Right hindlimb (tissue), 1 donor: ENCODE results near the gene UBE2G2.
"Not testable (repeated sequence)": the region's sequence is repeated elsewhere in the genome, so short reads cannot be mapped to it uniquely, and the experiment has no call there.

Source experiments
- DNase-seq: peaks from one replicate; pipeline ENCODE4 v3.0.0-alpha.2; 2018

Gene UBE2G2

DNA sequence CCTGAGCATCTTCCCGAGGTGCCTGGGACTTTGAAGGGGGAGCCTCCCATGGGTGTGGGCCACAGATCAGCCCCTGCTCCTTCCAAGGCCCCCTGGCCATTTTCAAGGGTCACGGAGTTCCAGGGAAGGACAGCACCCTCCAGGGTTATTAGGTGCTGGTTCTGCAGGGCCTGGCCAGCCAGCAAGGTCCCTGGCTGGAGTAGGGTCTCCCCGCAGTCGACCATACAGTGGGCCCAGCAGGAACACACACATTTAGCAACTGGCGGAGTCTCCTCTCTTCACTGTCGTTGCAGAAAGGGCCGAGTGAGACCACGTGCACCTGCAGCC is 34.0 kb upstream of the UBE2G2 start:
- DNase-seq = no peak

DNA sequence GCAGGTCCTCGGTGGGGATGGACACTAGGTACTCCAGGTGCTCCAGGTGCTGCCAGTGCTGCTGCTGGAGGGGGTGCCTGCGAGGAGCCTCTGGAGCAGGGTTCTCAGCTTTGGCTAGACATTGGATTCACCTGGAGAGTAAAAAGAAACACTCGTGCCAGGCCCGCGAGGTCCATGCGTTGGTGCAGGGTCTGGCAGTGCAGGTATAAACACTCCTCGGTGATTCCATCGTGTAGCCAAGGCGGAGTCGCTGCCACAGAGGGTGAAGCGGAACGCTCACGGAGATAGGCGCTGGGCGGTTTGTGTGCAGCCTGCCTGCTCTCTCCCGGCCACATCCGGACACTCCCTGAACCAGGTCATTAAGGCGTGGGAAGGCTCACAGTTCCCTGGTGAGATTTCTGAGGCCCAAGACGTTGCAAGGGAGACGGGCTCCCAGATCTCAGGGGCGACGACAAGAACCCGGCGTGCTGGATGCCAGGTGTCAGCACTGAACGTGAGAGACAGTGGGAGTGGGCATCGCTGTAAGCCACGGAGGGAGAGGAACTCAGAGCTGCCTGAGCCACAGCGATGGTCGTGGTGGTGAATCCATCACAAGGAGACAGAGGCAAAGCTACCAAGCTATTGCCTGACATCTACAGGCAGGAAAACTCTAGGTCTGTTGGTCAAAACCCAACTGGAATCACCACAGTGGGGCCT is 33.5 kb upstream of the UBE2G2 start:
- no peak for DNase-seq

DNA sequence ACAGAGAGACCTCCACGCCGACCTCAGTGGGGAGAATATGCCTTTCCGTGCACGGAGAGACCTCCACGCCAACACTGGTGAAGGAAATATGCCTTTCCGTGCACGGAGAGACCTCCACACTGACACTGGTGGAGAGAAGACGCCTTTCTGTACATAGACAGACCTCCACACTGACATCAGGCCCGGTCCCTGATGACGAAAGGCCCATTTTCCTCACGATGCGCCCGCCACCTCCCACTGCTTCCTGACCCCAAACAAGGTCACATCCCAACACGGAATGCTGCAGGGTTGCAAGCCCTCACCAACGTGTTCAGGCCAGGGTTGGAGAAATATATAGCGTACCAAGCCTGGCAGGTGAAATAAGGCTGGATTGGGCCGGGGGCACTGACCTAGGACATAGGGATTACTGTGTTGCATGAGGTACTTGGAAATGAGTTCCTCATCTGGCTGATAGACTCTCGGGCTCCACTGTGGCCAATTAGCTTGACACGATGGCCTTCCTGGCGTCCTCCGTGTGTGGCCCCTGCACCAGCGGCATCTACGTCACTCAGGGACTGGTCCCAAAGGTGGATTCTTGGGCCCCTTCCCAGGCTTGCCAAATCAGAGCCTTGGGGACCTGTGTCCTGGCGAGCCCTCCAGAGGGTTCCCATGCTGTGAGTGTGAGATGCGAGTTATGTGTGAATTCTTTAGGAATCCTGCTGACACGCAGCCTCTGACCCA is 32.8 kb upstream of the UBE2G2 start:
- no peak for DNase-seq

DNA sequence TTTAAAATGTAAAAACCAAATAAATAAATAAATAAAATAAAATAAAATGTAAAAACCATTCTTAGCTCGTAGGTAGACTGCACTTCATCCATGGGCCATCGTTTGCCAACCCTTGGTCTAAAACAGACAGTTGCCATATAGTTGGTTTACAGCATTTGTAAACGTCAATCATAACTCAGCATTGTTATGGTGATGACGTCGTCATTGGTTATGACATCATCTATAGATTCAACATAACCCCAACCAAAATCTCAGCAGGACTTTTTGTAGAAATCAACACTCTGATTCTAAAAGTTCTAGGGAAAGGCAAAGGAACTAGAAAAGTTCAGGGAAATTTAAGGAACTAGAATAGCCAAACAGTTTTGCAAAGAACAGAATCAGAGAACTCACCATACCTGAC is 32.0 kb upstream of the UBE2G2 start:
- DNase-seq = no peak

GRCh38 chr21:44832516-44833255 is 31.1 kb upstream of the UBE2G2 start:
- DNase-seq = not testable (repeated sequence)

- DNase-seq = no peak
Observed at GRCh38 chr21:44831227-44831860, 29.7 kb upstream of the UBE2G2 start.

- no peak for DNase-seq
Observed at GRCh38 chr21:44829507-44830092, 28.0 kb upstream of the UBE2G2 start.

- no peak for DNase-seq
Observed at GRCh38 chr21:44828362-44829056, 26.9 kb upstream of the UBE2G2 start.

GRCh38 chr21:44823179-44823660 is 21.6 kb upstream of the UBE2G2 start:
- no peak for DNase-seq

- DNase-seq = no peak
Observed at GRCh38 chr21:44822484-44823178, 21.0 kb upstream of the UBE2G2 start.

GRCh38 chr21:44820851-44821250 is 19.2 kb upstream of the UBE2G2 start:
- no peak for DNase-seq

- DNase-seq = no peak
Observed at GRCh38 chr21:44819283-44820243, 17.9 kb upstream of the UBE2G2 start.

DNA sequence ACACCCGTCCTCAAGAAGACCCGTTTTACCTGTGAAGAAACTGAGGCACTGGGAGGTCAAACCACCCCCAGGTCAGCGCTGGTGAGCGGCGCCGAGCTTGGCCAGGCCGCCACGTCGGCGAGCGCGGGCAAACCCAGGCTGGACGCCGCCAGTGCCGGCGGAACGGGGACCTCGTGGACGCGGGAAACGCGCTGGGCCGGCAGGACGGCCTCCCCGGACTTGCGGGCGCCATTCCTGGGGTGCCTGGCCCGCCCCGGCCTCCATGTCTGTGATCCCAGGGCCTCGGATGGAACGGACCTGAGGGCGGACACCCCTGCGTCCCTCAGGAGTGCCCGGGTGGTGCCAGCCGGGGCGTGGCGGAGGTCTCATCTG is 17.0 kb upstream of the UBE2G2 start:
- no peak for DNase-seq

DNA sequence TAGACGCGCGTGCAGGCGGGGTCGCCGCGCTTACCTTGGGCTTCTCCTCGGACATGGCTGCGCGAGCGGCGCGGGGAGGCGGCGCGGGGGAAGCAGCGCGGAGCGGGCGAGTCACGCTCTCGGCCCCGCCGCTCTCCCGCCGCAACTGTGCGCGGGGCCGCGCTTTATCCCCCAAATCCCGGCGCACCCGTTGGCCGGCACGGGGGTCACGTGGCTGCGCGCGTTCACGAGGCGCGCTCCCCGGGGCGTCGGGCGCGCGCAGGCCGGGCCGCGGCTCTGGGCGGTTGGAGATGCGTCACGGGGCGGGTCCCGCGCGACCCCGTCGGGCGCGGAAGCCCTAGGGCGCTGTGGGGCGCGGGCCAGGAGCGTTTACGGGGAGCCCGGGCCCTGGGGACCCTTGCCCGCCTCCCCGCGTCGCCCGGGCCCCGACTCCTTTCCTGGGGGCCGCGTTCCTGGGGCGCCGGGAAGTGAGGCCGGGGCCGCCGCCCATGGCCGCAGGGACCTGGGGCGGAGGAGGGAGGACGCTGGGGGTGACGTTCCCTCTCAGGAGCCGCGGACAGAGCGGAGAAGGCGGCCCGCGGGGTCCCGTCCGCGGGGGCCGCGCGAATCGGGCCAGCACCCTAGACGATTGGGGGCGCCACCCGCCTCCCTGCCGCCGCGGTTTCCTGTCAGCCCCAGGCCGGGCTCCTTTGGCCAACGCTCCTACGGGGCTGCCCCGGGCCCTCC is 16.5 kb upstream of the UBE2G2 start, which contains the start of gene SUMO3:
TSS of gene SUMO3 (minus strand) at position 149 of the 726 bp plus-strand sequence. CDS start at position 55, 94 bp downstream.
- DNase-seq = peak; percentile 88

- DNase-seq = peak; percentile 91
Observed at GRCh38 chr21:44817506-44817880, 15.9 kb upstream of the UBE2G2 start.

- peak; percentile 33 for DNase-seq
Observed at GRCh38 chr21:44816761-44817505, 15.3 kb upstream of the UBE2G2 start.

- no peak for DNase-seq
Observed at GRCh38 chr21:44815852-44816628, 14.4 kb upstream of the UBE2G2 start.

- no peak for DNase-seq
Observed at GRCh38 chr21:44815225-44815624, 13.6 kb upstream of the UBE2G2 start.
